HepG2 (cell line): Measurements from ENCODE around the gene NEAT1. TPM values are rescaled to one million over a fixed set of nuclear protein-coding genes. Genes with fewer than 3 reads are reported as not detected.

Experiments
- CREB3 ChIP-seq: sonication (generic); formaldehyde crosslinking; IDR thresholded peaks from 2 replicates; pipeline ENCODE4 v1.5.0; 2020; ENCODE audit warnings: missing genetic modification reagents
- EED ChIP-seq: sonication (generic); formaldehyde crosslinking; IDR thresholded peaks from 2 replicates; pipeline ENCODE4 v1.5.0; 2020; ENCODE audit warnings: mild to moderate bottlenecking, missing genetic modification reagents
- ELF3 ChIP-seq: IDR thresholded peaks from 2 replicates; pipeline ENCODE4 v1.6.1; 2016; ENCODE audit warnings: missing genetic modification reagents, missing compliant biosample characterization
- FOSL2 ChIP-seq: sonication (generic); formaldehyde crosslinking; IDR thresholded peaks from 2 replicates; pipeline ENCODE4 v1.4.0; 2020; ENCODE audit warnings: missing genetic modification reagents
- GLI4 ChIP-seq: sonication (generic); formaldehyde crosslinking; IDR thresholded peaks from 2 replicates; pipeline ENCODE4 v1.5.1; 2020; ENCODE audit warnings: missing genetic modification reagents, mild to moderate bottlenecking, moderate library complexity, borderline replicate concordance
- KDM5A ChIP-seq: fragments of 200-600 bp; sonication (generic); IDR thresholded peaks from 2 replicates; pipeline ENCODE4 v1.7.0; 2018; ENCODE audit warnings: antibody characterized with exemption, mild to moderate bottlenecking, low read length, borderline replicate concordance
- KLF16 ChIP-seq, 2 experiments: sonication (generic) in 1 of 2; formaldehyde crosslinking in 1 of 2; IDR thresholded peaks; 2 replicates each; pipeline versions ENCODE4 v1.6.1 to v1.8.0; 2016 to 2023; ENCODE audit warnings: missing genetic modification reagents in 2 of 2, missing compliant biosample characterization in 1 of 2
- MTF1 ChIP-seq: sonication (generic); formaldehyde crosslinking; IDR thresholded peaks from 2 replicates; pipeline ENCODE4 v1.5.0; 2020; ENCODE audit warnings: missing genetic modification reagents
- RBFOX2 ChIP-seq: fragments of 200-400 bp; formaldehyde crosslinking; IDR thresholded peaks from 2 replicates; pipeline ENCODE4 v1.6.1; 2017; ENCODE audit warnings: low read depth, mild to moderate bottlenecking, low read length
- TEAD2 ChIP-seq: sonication (generic); formaldehyde crosslinking; IDR thresholded peaks from 2 replicates; pipeline ENCODE4 v1.9.0; 2021; ENCODE audit warnings: missing genetic modification reagents
- ZBTB7A ChIP-seq: sonication (generic); formaldehyde crosslinking; IDR thresholded peaks from 2 replicates; pipeline ENCODE4 v1.8.0; 2022; ENCODE audit warnings: mild to moderate bottlenecking, missing genetic modification reagents
- ZFY ChIP-seq: sonication (generic); formaldehyde crosslinking; IDR thresholded peaks from 2 replicates; pipeline ENCODE4 v1.4.0; 2020; ENCODE audit warnings: missing genetic modification reagents
- ZNF101 ChIP-seq: sonication (generic); formaldehyde crosslinking; IDR thresholded peaks from 2 replicates; pipeline ENCODE4 v1.4.0; 2020; ENCODE audit warnings: mild to moderate bottlenecking, low read depth, missing genetic modification reagents, borderline replicate concordance
- ZNF24 ChIP-seq: fragments of 450-650 bp; IDR thresholded peaks from 2 replicates; pipeline ENCODE4 v1.6.1; 2017; ENCODE audit warnings: antibody characterized with exemption, mild to moderate bottlenecking
- ZNF30 ChIP-seq: sonication (generic); formaldehyde crosslinking; IDR thresholded peaks from 2 replicates; pipeline ENCODE4 v1.5.0; 2020; ENCODE audit warnings: mild to moderate bottlenecking, missing genetic modification reagents
- ZNF335 ChIP-seq: sonication (generic); formaldehyde crosslinking; IDR thresholded peaks from 2 replicates; pipeline ENCODE4 v1.4.0; 2020; ENCODE audit warnings: missing genetic modification reagents
- ZNF460 ChIP-seq: sonication (generic); formaldehyde crosslinking; IDR thresholded peaks from 2 replicates; pipeline ENCODE4 v1.5.1; 2020; ENCODE audit warnings: missing genetic modification reagents, mild to moderate bottlenecking, borderline replicate concordance
- ZSCAN9 ChIP-seq: IDR thresholded peaks from 2 replicates; pipeline ENCODE4 v1.6.1; 2016; ENCODE audit warnings: borderline replicate concordance
- polyA plus RNA-seq, 8 experiments: library from polyadenylated mRNA; depleted of rRNA in 3 of 8; stranded (reverse) in 7 of 8; unstranded in 1 of 8; fragments of >200 nt; fragmentation: Illumina TruSeq in 4 of 8; extraction: Trizol in 4 of 8; gene quantifications; 2 replicates each; pipeline versions ENCODE4 v1.2.1 to v1.2.3, GENCODE V29; 2011 to 2016; ENCODE audit warnings: low read depth in 4 of 8, missing spikeins in 1 of 8, mixed read lengths in 1 of 8; ENCODE audit not compliant: insufficient read depth in 1 of 8
- total RNA-seq, 5 experiments: library from RNA; depleted of rRNA; stranded (reverse); fragments of >200 nt; fragmentation: Illumina TruSeq; extraction: Trizol; gene quantifications; 2 replicates each; pipeline ENCODE4 v1.2.3, GENCODE V29; 2016; ENCODE audit warnings: low read depth in 1 of 5
- TF ChIP-seq, protein P1 (sequence below): sonication (generic); formaldehyde crosslinking; IDR thresholded peaks from 2 replicates; pipeline ENCODE4 v1.8.0; 2022; ENCODE audit warnings: mild to moderate bottlenecking, missing genetic modification reagents, moderate library complexity
- TF ChIP-seq, protein P2 (sequence below): sonication (generic); formaldehyde crosslinking; IDR thresholded peaks from 2 replicates; pipeline ENCODE4 v1.4.0; 2020; ENCODE audit warnings: mild to moderate bottlenecking, low read depth, missing genetic modification reagents
- TF ChIP-seq, protein P3 (sequence below): sonication (generic); formaldehyde crosslinking; IDR thresholded peaks from 2 replicates; pipeline ENCODE4 v1.5.1; 2020; ENCODE audit warnings: missing genetic modification reagents, mild to moderate bottlenecking, borderline replicate concordance
- TF ChIP-seq, protein P4 (sequence below): sonication (generic); formaldehyde crosslinking; IDR thresholded peaks from 2 replicates; pipeline ENCODE4 v1.4.0; 2020; ENCODE audit warnings: missing genetic modification reagents
- TF ChIP-seq, protein P5 (sequence below): sonication (generic); IDR thresholded peaks from 2 replicates; pipeline ENCODE4 v1.6.1; 2016; ENCODE audit warnings: low read depth, borderline replicate concordance
- TF ChIP-seq, protein P6 (sequence below): IDR thresholded peaks from 2 replicates; pipeline ENCODE4 v1.6.1; 2012; ENCODE audit warnings: inconsistent platforms

NEAT1 gene
- total and polyA plus RNA-seq, 2 of the 13 experiments (the other 11 are each of a cell fraction or from before 2014, with no cell fraction given) = 20.5 to 41.2 TPM

DNA sequence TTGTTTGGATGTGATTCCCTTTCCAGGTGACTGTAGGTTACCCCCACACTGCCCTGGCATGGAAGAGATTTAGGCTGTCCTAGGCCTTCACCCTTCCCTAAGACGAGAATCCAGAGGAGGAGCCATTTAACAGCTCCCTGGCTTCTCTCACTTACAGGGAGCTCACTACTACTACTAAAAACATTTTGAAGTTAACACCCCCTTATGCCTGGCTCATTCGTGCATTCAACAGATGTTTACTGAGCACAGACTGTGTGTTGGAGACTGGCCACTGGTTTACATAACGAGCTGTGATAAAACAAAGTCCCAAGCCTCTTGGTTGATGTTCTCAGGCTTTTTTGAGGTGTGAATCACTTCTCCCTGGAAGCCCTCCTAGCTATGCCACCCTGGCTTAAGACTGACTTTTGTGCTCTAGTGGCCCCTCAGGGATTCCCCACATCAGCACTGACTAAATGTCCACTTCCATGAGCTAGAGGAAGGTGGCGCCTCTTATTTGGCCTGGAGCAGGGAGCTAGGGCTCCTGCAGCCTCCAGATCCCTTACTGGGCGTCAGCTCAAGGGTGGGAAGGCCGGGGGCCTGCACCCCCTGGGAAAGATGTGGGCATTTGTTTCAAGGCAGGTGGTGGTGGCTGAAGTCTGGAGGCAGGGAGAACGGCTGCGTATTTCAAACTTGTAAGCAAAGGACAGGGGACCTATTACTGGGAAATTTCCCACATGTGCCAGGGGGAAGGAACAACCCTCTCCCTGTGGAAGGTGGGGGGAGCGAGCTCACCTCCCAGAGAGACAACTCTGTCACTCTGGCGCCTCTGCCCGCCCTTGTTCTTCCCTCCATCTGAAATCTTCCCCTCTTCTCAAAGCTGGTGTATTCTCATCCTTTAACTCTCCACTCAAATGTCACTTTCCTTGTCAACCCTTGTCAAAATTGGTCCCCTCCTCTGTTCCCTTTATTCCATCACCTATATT, 56.9 kb downstream of the NEAT1 start (continued):
- no peak for TF ChIP-seq KLF16 (CRISPR knock-in tag; IDR thresholded peaks at IDR 0.05)
- TF ChIP-seq, protein P1, sequence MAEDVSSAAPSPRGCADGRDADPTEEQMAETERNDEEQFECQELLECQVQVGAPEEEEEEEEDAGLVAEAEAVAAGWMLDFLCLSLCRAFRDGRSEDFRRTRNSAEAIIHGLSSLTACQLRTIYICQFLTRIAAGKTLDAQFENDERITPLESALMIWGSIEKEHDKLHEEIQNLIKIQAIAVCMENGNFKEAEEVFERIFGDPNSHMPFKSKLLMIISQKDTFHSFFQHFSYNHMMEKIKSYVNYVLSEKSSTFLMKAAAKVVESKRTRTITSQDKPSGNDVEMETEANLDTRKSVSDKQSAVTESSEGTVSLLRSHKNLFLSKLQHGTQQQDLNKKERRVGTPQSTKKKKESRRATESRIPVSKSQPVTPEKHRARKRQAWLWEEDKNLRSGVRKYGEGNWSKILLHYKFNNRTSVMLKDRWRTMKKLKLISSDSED = no peak
- no peak for TF ChIP-seq ZNF335 (CRISPR knock-in tag)
- TF ChIP-seq, protein P2, sequence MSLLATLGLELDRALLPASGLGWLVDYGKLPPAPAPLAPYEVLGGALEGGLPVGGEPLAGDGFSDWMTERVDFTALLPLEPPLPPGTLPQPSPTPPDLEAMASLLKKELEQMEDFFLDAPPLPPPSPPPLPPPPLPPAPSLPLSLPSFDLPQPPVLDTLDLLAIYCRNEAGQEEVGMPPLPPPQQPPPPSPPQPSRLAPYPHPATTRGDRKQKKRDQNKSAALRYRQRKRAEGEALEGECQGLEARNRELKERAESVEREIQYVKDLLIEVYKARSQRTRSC = no peak
- TF ChIP-seq ZFY (CRISPR knock-in tag) = peak; percentile 42; the same call in 1 of the 2 replicates
- no peak for TF ChIP-seq ZNF101 (CRISPR knock-in tag)
- TF ChIP-seq ZNF460 = no peak
- TF ChIP-seq ZNF30 (CRISPR knock-in tag) = no peak
- TF ChIP-seq ELF3 = 0 out of 2 replicates have a peak, but pooled peaks have one; percentile 21
- TF ChIP-seq GLI4 (CRISPR knock-in tag) = no peak
- TF ChIP-seq, protein P3, sequence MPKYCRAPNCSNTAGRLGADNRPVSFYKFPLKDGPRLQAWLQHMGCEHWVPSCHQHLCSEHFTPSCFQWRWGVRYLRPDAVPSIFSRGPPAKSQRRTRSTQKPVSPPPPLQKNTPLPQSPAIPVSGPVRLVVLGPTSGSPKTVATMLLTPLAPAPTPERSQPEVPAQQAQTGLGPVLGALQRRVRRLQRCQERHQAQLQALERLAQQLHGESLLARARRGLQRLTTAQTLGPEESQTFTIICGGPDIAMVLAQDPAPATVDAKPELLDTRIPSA = no peak
- TF ChIP-seq EED (CRISPR knock-in tag) = no peak
- TF ChIP-seq MTF1 (CRISPR knock-in tag) = no peak
- peak; percentile 50; the same call in 1 of the 2 replicates for TF ChIP-seq FOSL2 (CRISPR knock-in tag)
- TF ChIP-seq, protein P4, sequence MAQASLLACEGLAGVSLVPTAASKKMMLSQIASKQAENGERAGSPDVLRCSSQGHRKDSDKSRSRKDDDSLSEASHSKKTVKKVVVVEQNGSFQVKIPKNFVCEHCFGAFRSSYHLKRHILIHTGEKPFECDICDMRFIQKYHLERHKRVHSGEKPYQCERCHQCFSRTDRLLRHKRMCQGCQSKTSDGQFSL (CRISPR knock-in tag) = peak; percentile 75
- TF ChIP-seq ZBTB7A = no peak
- TF ChIP-seq ZNF24 = no peak
- TF ChIP-seq TEAD2 (CRISPR knock-in tag) = no peak
- no peak for TF ChIP-seq KDM5A
- TF ChIP-seq, protein P5, sequence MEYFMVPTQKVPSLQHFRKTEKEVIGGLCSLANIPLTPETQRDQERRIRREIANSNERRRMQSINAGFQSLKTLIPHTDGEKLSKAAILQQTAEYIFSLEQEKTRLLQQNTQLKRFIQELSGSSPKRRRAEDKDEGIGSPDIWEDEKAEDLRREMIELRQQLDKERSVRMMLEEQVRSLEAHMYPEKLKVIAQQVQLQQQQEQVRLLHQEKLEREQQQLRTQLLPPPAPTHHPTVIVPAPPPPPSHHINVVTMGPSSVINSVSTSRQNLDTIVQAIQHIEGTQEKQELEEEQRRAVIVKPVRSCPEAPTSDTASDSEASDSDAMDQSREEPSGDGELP = no peak
- TF ChIP-seq RBFOX2 = no peak
- TF ChIP-seq CREB3 (CRISPR knock-in tag) = no peak
- TF ChIP-seq, protein P6, sequence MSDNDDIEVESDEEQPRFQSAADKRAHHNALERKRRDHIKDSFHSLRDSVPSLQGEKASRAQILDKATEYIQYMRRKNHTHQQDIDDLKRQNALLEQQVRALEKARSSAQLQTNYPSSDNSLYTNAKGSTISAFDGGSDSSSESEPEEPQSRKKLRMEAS = no peak
- no peak for TF ChIP-seq ZSCAN9 (CRISPR knock-in tag)
